Liver (tissue), 9 donors: ENCODE data around the gene AKR1B1. TPM values are rescaled to one million over a fixed set of nuclear protein-coding genes. Genes with fewer than 3 reads are reported as not detected.

Source experiments
- DNase-seq: peaks from one replicate; pipeline ENCODE4 v3.0.0-alpha.2; 2017; ENCODE audit warnings: low spot score
- H3K27ac ChIP-seq, 2 donors: one replicate each; pipeline ENCODE4 v1.7.0; 2013; ENCODE audit warnings: inconsistent platforms in 2 of 2, low read length in 2 of 2, control low read depth in 1 of 2, low read depth in 1 of 2, mild to moderate bottlenecking in 1 of 2
- H3K27me3 ChIP-seq, 4 donors: one replicate each; pipeline versions ENCODE4 v1.6.1 to v1.7.0; 2013; ENCODE audit warnings: low read length in 3 of 4, inconsistent platforms in 1 of 4, mild to moderate bottlenecking in 1 of 4, moderate library complexity in 1 of 4; ENCODE audit not compliant: control insufficient read depth in 4 of 4, insufficient read depth in 4 of 4
- H3K36me3 ChIP-seq, 4 donors: one replicate each; pipeline versions ENCODE4 v1.6.1 to v1.7.0; 2013; ENCODE audit warnings: low read length in 3 of 4, mild to moderate bottlenecking in 3 of 4, low read depth in 1 of 4, moderate library complexity in 1 of 4; ENCODE audit not compliant: control insufficient read depth in 4 of 4, insufficient read depth in 3 of 4
- H3K4me1 ChIP-seq, 4 donors: one replicate each; pipeline versions ENCODE4 v1.6.1 to v1.7.0; 2013; ENCODE audit warnings: low read length in 3 of 4, mild to moderate bottlenecking in 3 of 4, moderate library complexity in 1 of 4; ENCODE audit not compliant: control insufficient read depth in 4 of 4, insufficient read depth in 4 of 4
- H3K4me3 ChIP-seq, 3 donors: one replicate each; pipeline versions ENCODE4 v1.6.1 to v1.7.0; 2013; ENCODE audit warnings: low read length in 3 of 3, control low read depth in 1 of 3, low read depth in 1 of 3, mild to moderate bottlenecking in 1 of 3
- H3K9ac ChIP-seq, 2 donors: one replicate each; pipeline ENCODE4 v1.7.0; 2013; ENCODE audit warnings: low read length in 2 of 2, mild to moderate bottlenecking in 2 of 2, moderate library complexity in 2 of 2, control low read depth in 1 of 2, low read depth in 1 of 2
- H3K9me3 ChIP-seq, 4 donors: one replicate each; pipeline versions ENCODE4 v1.6.1 to v1.7.0; 2013; ENCODE audit warnings: low read length in 3 of 4; ENCODE audit not compliant: control insufficient read depth in 4 of 4
- ATF3 ChIP-seq: IDR thresholded peaks from 2 replicates; pipeline ENCODE4 v1.6.1; 2016; ENCODE audit warnings: antibody characterized with exemption
- CTCF ChIP-seq: fragments of 150-350 bp; IDR thresholded peaks from 2 replicates; pipeline ENCODE4 v1.5.1; 2017; ENCODE audit warnings: improper control_type of control experiment, low read depth, low read length; ENCODE audit not compliant: missing input control
- EGR1 ChIP-seq, 2 donors: IDR thresholded peaks; 2 replicates each; pipeline ENCODE4 v1.6.1; 2016 to 2018; ENCODE audit warnings: antibody characterized with exemption in 2 of 2, low read depth in 2 of 2
- FOXA1 ChIP-seq: IDR thresholded peaks from 2 replicates; pipeline ENCODE4 v1.6.1; 2016; ENCODE audit warnings: antibody characterized with exemption
- FOXA2 ChIP-seq: IDR thresholded peaks from 2 replicates; pipeline ENCODE4 v1.6.1; 2016; ENCODE audit warnings: antibody characterized with exemption
- GABPA ChIP-seq, 2 donors: IDR thresholded peaks in 1 of 2; conservative IDR thresholded peaks in 1 of 2; 2 replicates each; pipeline ENCODE4 v1.6.1; 2016; ENCODE audit warnings: antibody characterized with exemption in 2 of 2, mild to moderate bottlenecking in 1 of 2, moderate library complexity in 1 of 2
- HNF4A ChIP-seq, 2 donors: conservative IDR thresholded peaks; 2 replicates each; pipeline ENCODE4 v1.6.1; 2016; ENCODE audit warnings: antibody characterized with exemption in 2 of 2, mild to moderate bottlenecking in 2 of 2
- HNF4G ChIP-seq: IDR thresholded peaks from 2 replicates; pipeline ENCODE4 v1.6.1; 2016; ENCODE audit warnings: antibody characterized with exemption
- JUND ChIP-seq, 2 donors: IDR thresholded peaks; 2 replicates each; pipeline ENCODE4 v1.6.1; 2016; ENCODE audit warnings: antibody characterized with exemption in 2 of 2
- MAX ChIP-seq: IDR thresholded peaks from 2 replicates; pipeline ENCODE4 v1.6.1; 2016; ENCODE audit warnings: antibody characterized with exemption
- NR2F2 ChIP-seq: IDR thresholded peaks from 2 replicates; pipeline ENCODE4 v1.6.1; 2016; ENCODE audit warnings: antibody characterized with exemption
- RAD21 ChIP-seq, 2 donors: IDR thresholded peaks; 2 replicates each; pipeline ENCODE4 v1.6.1; 2016; ENCODE audit warnings: antibody characterized with exemption in 2 of 2, mild to moderate bottlenecking in 2 of 2
- REST ChIP-seq: IDR thresholded peaks from 2 replicates; pipeline ENCODE4 v1.6.1; 2016; ENCODE audit warnings: antibody characterized with exemption, mild to moderate bottlenecking
- RXRA ChIP-seq, 2 donors: IDR thresholded peaks; 2 replicates each; pipeline ENCODE4 v1.6.1; 2017 to 2018; ENCODE audit warnings: antibody characterized with exemption in 2 of 2, mild to moderate bottlenecking in 1 of 2
- SP1 ChIP-seq: IDR thresholded peaks from 2 replicates; pipeline ENCODE4 v1.6.1; 2018; ENCODE audit warnings: antibody characterized with exemption, mild to moderate bottlenecking
- TAF1 ChIP-seq: conservative IDR thresholded peaks from 2 replicates; pipeline ENCODE4 v1.6.1; 2016; ENCODE audit warnings: antibody characterized with exemption, mild to moderate bottlenecking
- YY1 ChIP-seq: IDR thresholded peaks from 2 replicates; pipeline ENCODE4 v1.6.1; 2016; ENCODE audit warnings: antibody characterized with exemption, mild to moderate bottlenecking
- ZBTB33 ChIP-seq: IDR thresholded peaks from 2 replicates; pipeline ENCODE4 v1.6.1; 2016; ENCODE audit warnings: antibody characterized with exemption
- WGBS: extraction: QIAGEN DNeasy Blood & Tissue Kit; methylation state at CpG from one replicate; pipeline ENCODE4 v1.1.7; 2013; 5-methylcytosine and 5-hydroxymethylcytosine counted together
- polyA plus RNA-seq, 2 donors: library from polyadenylated mRNA; stranded (reverse) in 1 of 2; unstranded in 1 of 2; fragments of 200-250 nt in 1 of 2; fragments of >200 nt in 1 of 2; fragmentation: Nextera tagmentation in 1 of 2; extraction: Ambion mirVana in 1 of 2; gene quantifications; one replicate each; pipeline versions ENCODE4 v1.2.1 to v1.2.3, GENCODE V29; 2013 to 2015
- total RNA-seq, 2 donors: library from RNA; depleted of rRNA; stranded (reverse); fragments of >200 nt; gene quantifications; one replicate each; pipeline ENCODE4 v1.2.3, GENCODE V29; 2014
- donor health status: healthy.
- donor health status: healthy.
- donor health status: healthy.
- donor health status: healthy.
- donor health status: healthy.

The AKR1B1 gene
- total and polyA plus RNA-seq, 4 donors: 10.8 to 12.6 (median 11.6) TPM

GRCh38 chr7:134438946-134439345 lies 20.0 kb downstream of the AKR1B1 start:
- DNase-seq: no peak
- WGBS: 85% methylated on average over 4 of the region's 4 CpGs
- no peaks in the 10 kb centered on the region for H3K36me3 ChIP-seq
- no peaks in the 10 kb centered on the region for H3K4me1 ChIP-seq
- no peak overlapping the region for H3K4me3 ChIP-seq
- TF ChIP-seq EGR1 (IDR thresholded peaks at IDR 0.05; ENCODE audit: low read depth in 2 of 2): no peak
- TF ChIP-seq FOXA1: no peak
- no peak for TF ChIP-seq MAX
- no peak for TF ChIP-seq FOXA2
- no peak for TF ChIP-seq GABPA (IDR thresholded peaks at IDR 0.05 in 1 of 2, conservative IDR thresholded peaks at IDR 0.05 in 1 of 2)
- no peak for TF ChIP-seq ATF3
- TF ChIP-seq NR2F2: no peak
- TF ChIP-seq ZBTB33: no peak
- no peak for TF ChIP-seq HNF4A (conservative IDR thresholded peaks at IDR 0.05)
- TF ChIP-seq RAD21 (IDR thresholded peaks at IDR 0.05): no peak
- TF ChIP-seq CTCF: no peak
- TF ChIP-seq REST: no peak
- no peak for TF ChIP-seq JUND (IDR thresholded peaks at IDR 0.05)
- TF ChIP-seq RXRA (IDR thresholded peaks at IDR 0.05): no peak
- no peak for TF ChIP-seq YY1
- TF ChIP-seq TAF1: no peak
- no peak for TF ChIP-seq SP1
- no peak for TF ChIP-seq HNF4G
- no peak overlapping the region for H3K27ac ChIP-seq
- no peaks in the 10 kb centered on the region for H3K9me3 ChIP-seq
- no peaks in the 10 kb centered on the region for H3K27me3 ChIP-seq
- H3K9ac ChIP-seq: no peak overlapping the region
